Measurements from ENCODE around the gene THUMPD1. TPM values are rescaled to one million over a fixed set of nuclear protein-coding genes. Genes with fewer than 3 reads are reported as not detected.
A peak's percentile ranks its signal among the peaks of the same experiment; 100 is the strongest.
"Not testable (repeated sequence)": the region's sequence is repeated elsewhere in the genome, so short reads cannot be mapped to it uniquely, and the experiment has no call there.

THUMPD1 gene
- total and polyA plus RNA-seq, 9 donors = 18.2 to 45.5 (median 36.8) TPM

DNA sequence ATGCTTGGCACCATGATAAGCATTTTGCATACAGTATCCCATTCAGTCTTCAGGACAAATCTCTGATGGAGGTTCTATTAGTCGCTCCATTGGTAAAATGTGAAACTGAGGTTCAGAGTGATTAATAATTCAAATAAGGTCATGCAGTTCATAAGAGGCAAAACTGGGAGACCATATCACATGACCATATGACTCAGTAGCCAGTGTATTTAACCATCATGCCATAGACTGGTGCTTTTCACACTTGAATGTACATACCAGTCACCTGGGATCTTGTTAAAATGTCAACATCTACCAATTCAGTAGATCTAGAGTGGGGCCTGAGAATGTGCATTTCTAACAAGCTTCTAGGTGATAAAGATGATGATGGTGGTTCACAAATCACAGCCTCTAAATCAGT lies 26.5 kb upstream of the THUMPD1 start:
- intact Hi-C loops (cut with DNase I) = no loop called here
- Histone ChIP-seq H3K4me3 (no peak overlapping the region), H3K9me3 (no peaks in the 10 kb centered on the region), H3K27me3 (no peaks in the 10 kb centered on the region), H3K4me1 (ENCODE audit: insufficient read depth) (peaks cover 5% of the 10 kb centered on the region), H3K27ac (no peak overlapping the region), H3K36me3 (no peaks in the 10 kb centered on the region)
- no peak for DNase-seq
- no peak for TF ChIP-seq POLR2A (IDR thresholded peaks at IDR 0.05)
- no peak for TF ChIP-seq EP300 (IDR thresholded peaks at IDR 0.05)
- TF ChIP-seq, protein P1, sequence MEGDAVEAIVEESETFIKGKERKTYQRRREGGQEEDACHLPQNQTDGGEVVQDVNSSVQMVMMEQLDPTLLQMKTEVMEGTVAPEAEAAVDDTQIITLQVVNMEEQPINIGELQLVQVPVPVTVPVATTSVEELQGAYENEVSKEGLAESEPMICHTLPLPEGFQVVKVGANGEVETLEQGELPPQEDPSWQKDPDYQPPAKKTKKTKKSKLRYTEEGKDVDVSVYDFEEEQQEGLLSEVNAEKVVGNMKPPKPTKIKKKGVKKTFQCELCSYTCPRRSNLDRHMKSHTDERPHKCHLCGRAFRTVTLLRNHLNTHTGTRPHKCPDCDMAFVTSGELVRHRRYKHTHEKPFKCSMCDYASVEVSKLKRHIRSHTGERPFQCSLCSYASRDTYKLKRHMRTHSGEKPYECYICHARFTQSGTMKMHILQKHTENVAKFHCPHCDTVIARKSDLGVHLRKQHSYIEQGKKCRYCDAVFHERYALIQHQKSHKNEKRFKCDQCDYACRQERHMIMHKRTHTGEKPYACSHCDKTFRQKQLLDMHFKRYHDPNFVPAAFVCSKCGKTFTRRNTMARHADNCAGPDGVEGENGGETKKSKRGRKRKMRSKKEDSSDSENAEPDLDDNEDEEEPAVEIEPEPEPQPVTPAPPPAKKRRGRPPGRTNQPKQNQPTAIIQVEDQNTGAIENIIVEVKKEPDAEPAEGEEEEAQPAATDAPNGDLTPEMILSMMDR (IDR thresholded peaks at IDR 0.05) = no peak
- 96 to 100% (median 97%) methylated on average over 1 of the region's 1 CpG for WGBS, 3 donors

DNA sequence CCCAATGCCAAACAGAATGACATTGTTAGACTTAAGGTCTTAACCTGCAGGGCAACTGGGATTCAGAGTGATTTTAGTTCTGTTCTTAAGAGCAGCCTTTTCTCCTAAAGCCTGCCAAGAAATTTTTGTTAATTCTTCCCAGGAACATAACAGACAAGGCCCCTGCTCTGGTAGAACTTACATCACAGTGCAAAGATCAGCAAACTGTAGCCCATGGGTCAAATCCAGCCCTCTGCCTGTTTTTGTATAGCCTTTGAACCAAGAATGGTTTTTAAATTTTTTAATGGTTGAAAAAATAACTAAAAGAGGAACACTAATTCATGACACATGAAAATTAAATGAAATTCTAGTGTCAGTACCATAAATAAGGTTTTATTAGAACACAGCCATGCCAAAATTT lies 26.0 kb upstream of the THUMPD1 start:
- no peak for TF ChIP-seq POLR2A (IDR thresholded peaks at IDR 0.05)
- no peak for TF ChIP-seq EP300 (IDR thresholded peaks at IDR 0.05)
- TF ChIP-seq, protein P1 (IDR thresholded peaks at IDR 0.05) = no peak
- H3K36me3 ChIP-seq = no peaks in the 10 kb centered on the region
- H3K27me3 ChIP-seq = no peaks in the 10 kb centered on the region
- no peak overlapping the region for H3K27ac ChIP-seq
- peaks cover 5% of the 10 kb centered on the region for H3K4me1 ChIP-seq (ENCODE audit: insufficient read depth)
- intact Hi-C loops (cut with DNase I) = no loop called here
- DNase-seq = no peak
- no peak overlapping the region for H3K4me3 ChIP-seq
- no peaks in the 10 kb centered on the region for H3K9me3 ChIP-seq

DNA sequence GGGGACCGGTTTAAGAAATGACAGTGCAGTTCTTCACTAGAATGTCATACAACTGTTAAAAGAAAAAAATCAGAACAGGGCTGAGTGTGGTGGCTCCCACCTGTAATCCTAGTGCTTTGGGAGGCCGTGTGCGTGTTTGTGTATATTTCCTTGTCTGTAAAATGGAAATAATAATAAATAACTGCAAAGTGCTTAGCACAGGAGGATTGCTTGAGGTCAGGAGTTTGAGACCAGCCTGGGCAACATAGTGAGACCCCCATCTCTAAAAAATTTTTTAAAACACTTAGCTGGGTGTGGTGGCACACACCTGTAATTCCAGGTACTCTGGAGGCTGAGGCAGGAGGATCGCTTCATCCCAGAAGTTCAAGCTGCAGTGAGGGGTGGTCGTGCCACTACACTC lies 24.7 kb upstream of the THUMPD1 start:
- 85 to 94% (median 90%) methylated on average over 5 of the region's 5 CpGs for WGBS, 3 donors
- Histone ChIP-seq H3K36me3 (no peaks in the 10 kb centered on the region), H3K4me3 (no peak overlapping the region), H3K27ac (no peak overlapping the region), H3K9me3 (no peaks in the 10 kb centered on the region), H3K27me3 (no peaks in the 10 kb centered on the region), H3K4me1 (ENCODE audit: insufficient read depth) (peaks cover 5% of the 10 kb centered on the region)
- TF ChIP-seq EP300 (IDR thresholded peaks at IDR 0.05) (no peak), POLR2A (IDR thresholded peaks at IDR 0.05) (no peak)
- TF ChIP-seq, protein P1 (IDR thresholded peaks at IDR 0.05) = no peak
- intact Hi-C loops (cut with DNase I) = no loop called here
- DNase-seq = no peak

DNA sequence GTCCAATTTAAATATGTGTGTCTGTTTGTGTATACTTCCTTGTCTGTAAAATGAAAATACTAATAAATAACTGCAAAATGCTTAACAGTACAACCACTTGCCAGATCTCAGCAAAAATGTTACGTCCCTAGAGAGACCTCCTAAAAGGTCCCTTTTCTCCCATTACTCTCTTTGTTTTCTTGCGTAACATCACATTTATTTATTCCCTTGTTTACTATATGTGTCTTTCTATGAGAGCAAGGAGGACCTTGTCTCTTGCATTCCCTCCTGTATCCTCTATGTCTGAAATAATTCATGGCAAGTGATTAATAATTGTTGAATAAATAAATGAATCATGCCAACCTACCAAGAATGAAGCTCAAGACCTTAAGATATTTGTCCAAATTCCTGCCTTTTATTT lies 24.1 kb upstream of the THUMPD1 start:
- Histone ChIP-seq H3K36me3 (no peaks in the 10 kb centered on the region), H3K4me1 (ENCODE audit: insufficient read depth) (peaks cover 5% of the 10 kb centered on the region), H3K27me3 (no peaks in the 10 kb centered on the region), H3K27ac (no peak overlapping the region), H3K4me3 (no peak overlapping the region), H3K9me3 (no peaks in the 10 kb centered on the region)
- intact Hi-C loops (cut with DNase I) = no loop called here
- WGBS, 3 donors = 92 to 97% (median 94%) methylated on average over 2 of the region's 2 CpGs
- TF ChIP-seq EP300 (IDR thresholded peaks at IDR 0.05) = no peak
- no peak for TF ChIP-seq POLR2A (IDR thresholded peaks at IDR 0.05)
- TF ChIP-seq, protein P1 (IDR thresholded peaks at IDR 0.05) = no peak
- DNase-seq = no peak

DNA sequence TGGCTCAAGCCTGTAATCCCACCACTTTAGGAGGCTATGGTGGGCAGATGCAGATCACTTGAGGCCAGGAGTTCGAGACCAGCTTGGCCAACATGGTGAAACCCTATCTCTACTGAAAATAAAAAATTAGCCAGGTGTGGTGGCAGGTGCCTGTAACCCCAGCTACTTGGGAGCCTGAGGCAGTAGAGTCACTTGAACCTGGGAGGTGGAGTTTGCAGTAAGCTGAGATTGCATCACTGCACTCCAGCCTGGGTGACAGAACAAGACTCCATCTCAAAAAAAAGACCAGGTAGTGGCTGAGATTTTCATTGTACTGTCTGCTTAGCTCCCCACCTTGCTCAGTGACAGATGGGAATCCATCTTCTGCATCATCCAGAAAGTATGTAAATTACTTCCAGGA lies 22.8 kb upstream of the THUMPD1 start:
- H3K4me1 ChIP-seq (ENCODE audit: insufficient read depth); intact Hi-C loops (cut with DNase I); H3K4me3 ChIP-seq; H3K9me3 ChIP-seq; H3K27me3 ChIP-seq; H3K36me3 ChIP-seq; DNase-seq: not testable (repeated sequence)
- H3K27ac ChIP-seq = peak overlapping the region in 1 of 2 donors; percentile 66
- 68 to 92% (median 88%) methylated on average over 1 of the region's 1 CpG for WGBS, 3 donors

Measured in ovary (tissue), 9 donors.